ENCODE measurements around the gene SLF1. TPM values are rescaled to one million over a fixed set of nuclear protein-coding genes. Genes with fewer than 3 reads are reported as not detected.

Gene SLF1
- total and polyA plus RNA-seq, 7 donors: 1.2 to 2.6 (median 1.8) TPM

DNA sequence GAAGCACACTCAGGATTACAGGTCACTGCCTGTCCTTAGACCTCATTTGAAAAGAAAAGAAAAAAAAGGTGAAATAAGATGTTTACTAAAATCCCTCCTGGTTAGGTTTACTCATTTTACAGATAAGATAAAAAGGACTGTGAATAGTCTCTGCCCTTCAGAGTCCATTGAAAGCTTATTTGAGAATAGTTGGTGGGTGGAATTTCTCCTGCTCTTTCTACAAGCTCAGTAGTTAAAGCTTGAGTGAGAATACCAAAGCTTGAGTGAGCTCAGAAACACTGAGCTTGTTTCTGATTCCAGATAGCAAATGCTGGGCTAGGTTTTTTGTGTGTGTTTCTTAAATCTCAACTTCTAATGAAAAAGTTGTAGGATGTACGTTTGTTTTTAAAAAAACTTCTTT is 106.7 kb downstream of the SLF1 start:
- Histone ChIP-seq H3K36me3 (ENCODE audit: insufficient read depth in 1 of 2, low read depth in 1 of 2) (no peaks in the 10 kb centered on the region), H3K4me3 (no peak overlapping the region), H3K4me1 (no peaks in the 10 kb centered on the region), H3K9me3 (no peaks in the 10 kb centered on the region), H3K27me3 (ENCODE audit: insufficient read depth in 3 of 3, low read length in 2 of 3) (no peaks in the 10 kb centered on the region), H3K27ac (no peak overlapping the region)
- WGBS, 3 donors: 87 to 97% (median 88%) methylated on average over 1 of the region's 1 CpG
- intact Hi-C loops (cut with DNase I): no loop called here
- TF ChIP-seq, protein P1, sequence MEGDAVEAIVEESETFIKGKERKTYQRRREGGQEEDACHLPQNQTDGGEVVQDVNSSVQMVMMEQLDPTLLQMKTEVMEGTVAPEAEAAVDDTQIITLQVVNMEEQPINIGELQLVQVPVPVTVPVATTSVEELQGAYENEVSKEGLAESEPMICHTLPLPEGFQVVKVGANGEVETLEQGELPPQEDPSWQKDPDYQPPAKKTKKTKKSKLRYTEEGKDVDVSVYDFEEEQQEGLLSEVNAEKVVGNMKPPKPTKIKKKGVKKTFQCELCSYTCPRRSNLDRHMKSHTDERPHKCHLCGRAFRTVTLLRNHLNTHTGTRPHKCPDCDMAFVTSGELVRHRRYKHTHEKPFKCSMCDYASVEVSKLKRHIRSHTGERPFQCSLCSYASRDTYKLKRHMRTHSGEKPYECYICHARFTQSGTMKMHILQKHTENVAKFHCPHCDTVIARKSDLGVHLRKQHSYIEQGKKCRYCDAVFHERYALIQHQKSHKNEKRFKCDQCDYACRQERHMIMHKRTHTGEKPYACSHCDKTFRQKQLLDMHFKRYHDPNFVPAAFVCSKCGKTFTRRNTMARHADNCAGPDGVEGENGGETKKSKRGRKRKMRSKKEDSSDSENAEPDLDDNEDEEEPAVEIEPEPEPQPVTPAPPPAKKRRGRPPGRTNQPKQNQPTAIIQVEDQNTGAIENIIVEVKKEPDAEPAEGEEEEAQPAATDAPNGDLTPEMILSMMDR (IDR thresholded peaks at IDR 0.05): no peak
- DNase-seq (no peak), ATAC-seq (no peak)

DNA sequence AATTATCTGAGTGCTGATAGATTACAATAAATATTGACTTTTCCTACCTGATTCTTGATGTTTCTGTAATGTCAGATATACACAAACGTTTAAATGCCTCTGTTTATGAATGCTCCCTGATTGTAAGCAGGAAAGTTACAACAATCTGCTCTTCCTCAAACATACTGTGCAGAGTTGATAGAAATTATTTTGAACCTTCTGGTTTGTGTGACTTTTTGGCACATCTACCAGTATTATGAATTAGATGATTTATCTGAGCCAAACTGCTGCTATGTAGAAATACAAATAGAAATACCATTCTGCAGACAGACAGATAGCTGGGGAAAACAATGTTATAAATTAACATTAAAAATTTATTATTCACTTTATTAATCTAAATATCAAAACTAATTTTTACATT is 113.0 kb downstream of the SLF1 start:
- DNase-seq: no peak

DNA sequence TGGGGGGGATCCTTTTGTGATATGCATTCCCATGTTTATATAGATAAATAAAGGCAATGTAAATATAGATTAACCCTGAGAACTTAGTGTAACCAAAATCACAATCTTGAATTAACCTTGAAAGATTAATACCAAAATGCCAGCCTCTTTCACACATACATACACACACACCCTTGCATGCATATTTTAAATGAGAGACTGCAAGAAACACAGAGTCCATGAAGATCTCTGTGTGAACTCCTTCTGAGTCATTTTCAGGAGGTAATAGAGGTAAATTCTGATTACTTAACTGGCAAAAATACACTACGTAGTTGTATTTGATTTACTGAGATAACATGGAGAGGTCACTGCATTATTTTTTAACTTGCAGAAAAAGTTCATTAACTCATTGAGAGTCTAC is 118.0 kb downstream of the SLF1 start:
- H3K4me3 ChIP-seq: no peak overlapping the region
- 90 to 94% (median 94%) methylated on average over 1 of the region's 1 CpG for WGBS, 3 donors
- no peak for ATAC-seq
- no peak overlapping the region for H3K27ac ChIP-seq
- H3K36me3 ChIP-seq (ENCODE audit: insufficient read depth in 1 of 2, low read depth in 1 of 2): no peaks in the 10 kb centered on the region
- no peaks in the 10 kb centered on the region for H3K4me1 ChIP-seq
- intact Hi-C loops (cut with DNase I): loop anchor here in 1 of 2 donors (5.0 kb wide), 1 partner anchor 209 kb away; no protein-coding TSS in a partner anchor
- no peak for DNase-seq
- TF ChIP-seq, protein P1 (IDR thresholded peaks at IDR 0.05): no peak
- no peaks in the 10 kb centered on the region for H3K9me3 ChIP-seq
- no peaks in the 10 kb centered on the region for H3K27me3 ChIP-seq (ENCODE audit: insufficient read depth in 3 of 3, low read length in 2 of 3)

More for the DNA sequence above, 113.0 kb downstream of the SLF1 start:
- no peak overlapping the region for H3K27ac ChIP-seq
- H3K4me3 ChIP-seq: no peak overlapping the region
- 58 to 66% (median 61%) methylated on average over 1 of the region's 1 CpG for WGBS, 3 donors
- no peak for ATAC-seq
- TF ChIP-seq, protein P1 (IDR thresholded peaks at IDR 0.05): no peak
- intact Hi-C loops (cut with DNase I): no loop called here
- no peaks in the 10 kb centered on the region for H3K9me3 ChIP-seq
- no peaks in the 10 kb centered on the region for H3K27me3 ChIP-seq (ENCODE audit: insufficient read depth in 3 of 3, low read length in 2 of 3)
- no peaks in the 10 kb centered on the region for H3K4me1 ChIP-seq
- H3K36me3 ChIP-seq (ENCODE audit: insufficient read depth in 1 of 2, low read depth in 1 of 2): no peaks in the 10 kb centered on the region

DNA sequence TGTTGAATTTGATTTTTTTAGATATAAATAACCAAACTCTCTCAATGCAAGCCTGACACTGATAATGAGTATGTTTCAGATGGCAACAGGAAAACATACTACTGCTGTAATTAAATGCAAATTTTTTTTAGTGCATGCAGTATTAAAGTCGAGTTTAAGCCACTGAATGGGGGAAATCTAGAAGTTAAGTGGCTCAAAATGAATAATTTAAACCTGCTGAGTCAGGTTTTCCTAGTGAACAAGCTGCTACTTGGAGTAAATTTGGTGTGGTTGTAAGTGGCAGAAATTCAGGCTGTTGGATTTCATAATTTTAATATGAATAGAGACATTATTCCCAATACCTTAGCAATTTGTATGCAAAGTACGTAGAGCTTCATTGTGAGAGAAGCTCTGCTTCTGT is 121.8 kb downstream of the SLF1 start:
- no peaks in the 10 kb centered on the region for H3K36me3 ChIP-seq (ENCODE audit: insufficient read depth in 1 of 2, low read depth in 1 of 2)
- H3K9me3 ChIP-seq: no peaks in the 10 kb centered on the region
- TF ChIP-seq, protein P1 (IDR thresholded peaks at IDR 0.05): no peak
- 62 to 72% (median 66%) methylated on average over 2 of the region's 2 CpGs for WGBS, 3 donors
- intact Hi-C loops (cut with DNase I): no loop called here
- no peak for DNase-seq
- ATAC-seq: no peak
- H3K27me3 ChIP-seq (ENCODE audit: insufficient read depth in 3 of 3, low read length in 2 of 3): no peaks in the 10 kb centered on the region
- H3K4me1 ChIP-seq: no peaks in the 10 kb centered on the region
- no peak overlapping the region for H3K4me3 ChIP-seq
- H3K27ac ChIP-seq: no peak overlapping the region

DNA sequence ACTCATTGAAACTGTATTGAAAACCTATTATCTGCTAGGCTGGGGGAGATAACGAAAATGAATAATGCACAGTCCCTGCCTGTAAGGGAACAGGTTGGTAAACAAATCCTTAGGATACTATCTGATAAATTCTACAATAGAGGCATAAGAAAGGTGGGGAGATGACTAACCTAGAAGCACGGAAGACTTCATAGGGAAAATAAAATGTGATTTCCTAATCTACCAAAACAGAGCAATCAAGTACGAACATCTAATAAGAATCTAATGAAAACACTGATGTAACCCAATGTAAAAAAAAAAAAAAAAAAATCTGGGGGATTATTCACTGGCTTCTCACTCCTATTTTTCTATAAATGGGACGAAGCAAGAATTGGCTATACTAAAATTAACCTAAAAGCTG is 124.4 kb downstream of the SLF1 start:
- 81 to 87% (median 85%) methylated on average over 4 of the region's 4 CpGs for WGBS, 3 donors
- Histone ChIP-seq H3K36me3 (ENCODE audit: insufficient read depth in 1 of 2, low read depth in 1 of 2) (no peaks in the 10 kb centered on the region), H3K4me3 (no peak overlapping the region), H3K27ac (no peak overlapping the region), H3K9me3 (no peaks in the 10 kb centered on the region), H3K27me3 (ENCODE audit: insufficient read depth in 3 of 3, low read length in 2 of 3) (no peaks in the 10 kb centered on the region), H3K4me1 (no peaks in the 10 kb centered on the region)
- intact Hi-C loops (cut with DNase I): no loop called here
- DNase-seq (no peak), ATAC-seq (no peak)
- TF ChIP-seq, protein P1 (IDR thresholded peaks at IDR 0.05): no peak
